IPS-20b (cell line): ENCODE results near the gene IFNAR1.

Source experiments
- H3K27ac ChIP-seq: one replicate; pipeline ENCODE4 v1.5.1; 2013; ENCODE audit warnings: low read length
- H3K27me3 ChIP-seq: 2 replicates; pipeline ENCODE4 v1.6.1; 2013; ENCODE audit warnings: mild to moderate bottlenecking, low read length, inconsistent platforms; ENCODE audit not compliant: insufficient read depth
- H3K36me3 ChIP-seq: 2 replicates; pipeline ENCODE4 v1.6.1; 2013; ENCODE audit warnings: low read depth, mild to moderate bottlenecking, inconsistent platforms, low read length, moderate library complexity; ENCODE audit not compliant: insufficient read depth
- H3K4me1 ChIP-seq: 2 replicates; pipeline ENCODE4 v1.6.1; 2013; ENCODE audit warnings: mild to moderate bottlenecking, control low read depth, inconsistent platforms, low read length, moderate library complexity; ENCODE audit not compliant: insufficient read depth
- H3K4me3 ChIP-seq: 2 replicates; pipeline ENCODE4 v1.5.1; 2013; ENCODE audit warnings: mild to moderate bottlenecking, low read length, inconsistent platforms
- H3K9ac ChIP-seq: 2 replicates; pipeline ENCODE4 v1.6.1; 2013; ENCODE audit warnings: low read depth, mild to moderate bottlenecking, inconsistent platforms, low read length, moderate library complexity
- H3K9me3 ChIP-seq: 2 replicates; pipeline ENCODE4 v1.6.1; 2013; ENCODE audit warnings: mild to moderate bottlenecking, low read depth, low read length, inconsistent platforms; ENCODE audit not compliant: insufficient read depth

IFNAR1 gene

GRCh38 chr21:33396436-33396835, 71.7 kb downstream of the IFNAR1 start:
- no peak overlapping the region for H3K27ac ChIP-seq
- no peaks in the 10 kb centered on the region for H3K9me3 ChIP-seq
- H3K4me1 ChIP-seq: no peaks in the 10 kb centered on the region
- H3K9ac ChIP-seq: no peak overlapping the region
- H3K4me3 ChIP-seq: no peak overlapping the region
- no peaks in the 10 kb centered on the region for H3K27me3 ChIP-seq
- no peaks in the 10 kb centered on the region for H3K36me3 ChIP-seq

- no peaks in the 10 kb centered on the region for H3K4me1 ChIP-seq
- H3K27me3 ChIP-seq: no peaks in the 10 kb centered on the region
- no peaks in the 10 kb centered on the region for H3K36me3 ChIP-seq
- H3K9ac ChIP-seq: no peak overlapping the region
- no peak overlapping the region for H3K4me3 ChIP-seq
- H3K9me3 ChIP-seq: no peaks in the 10 kb centered on the region
- no peak overlapping the region for H3K27ac ChIP-seq
Measured at GRCh38 chr21:33396951-33397350, 72.2 kb downstream of the IFNAR1 start.

- Histone ChIP-seq H3K27ac (no peak overlapping the region), H3K27me3 (no peaks in the 10 kb centered on the region), H3K4me1 (no peaks in the 10 kb centered on the region), H3K4me3 (no peak overlapping the region), H3K36me3 (no peaks in the 10 kb centered on the region), H3K9me3 (no peaks in the 10 kb centered on the region), H3K9ac (no peak overlapping the region)
Measured at GRCh38 chr21:33397717-33398116, 72.9 kb downstream of the IFNAR1 start.

- Histone ChIP-seq H3K4me3 (no peak overlapping the region), H3K27me3 (no peaks in the 10 kb centered on the region), H3K9ac (no peak overlapping the region), H3K4me1 (no peaks in the 10 kb centered on the region), H3K9me3 (no peaks in the 10 kb centered on the region), H3K27ac (no peak overlapping the region), H3K36me3 (no peaks in the 10 kb centered on the region)
Measured at GRCh38 chr21:33398361-33398760, 73.6 kb downstream of the IFNAR1 start.

- Histone ChIP-seq H3K36me3 (no peaks in the 10 kb centered on the region), H3K27ac (no peak overlapping the region), H3K27me3 (no peaks in the 10 kb centered on the region), H3K9ac (no peak overlapping the region), H3K4me1 (no peaks in the 10 kb centered on the region), H3K9me3 (no peaks in the 10 kb centered on the region), H3K4me3 (no peak overlapping the region)
Measured at GRCh38 chr21:33401630-33401992, 76.8 kb downstream of the IFNAR1 start.

GRCh38 chr21:33402001-33402979, 77.5 kb downstream of the IFNAR1 start:
- Histone ChIP-seq H3K9me3 (no peaks in the 10 kb centered on the region), H3K36me3 (no peaks in the 10 kb centered on the region), H3K27ac (no peak overlapping the region), H3K4me3 (peak overlapping the region; percentile 60; the same call in 1 of the 2 replicates), H3K27me3 (no peaks in the 10 kb centered on the region), H3K9ac (0 out of 2 replicates have a peak overlapping the region, but pooled peaks have one; percentile 37), H3K4me1 (no peaks in the 10 kb centered on the region)

GRCh38 chr21:33403128-33403785, 78.5 kb downstream of the IFNAR1 start, which contains the start of gene IFNGR2:
IFNGR2 (plus strand) TSS chr21:33403413; CDS start chr21:33403544, 131 bp downstream.
- Histone ChIP-seq H3K4me1 (no peaks in the 10 kb centered on the region), H3K27ac (no peak within 1 kb of the TSS), H3K9me3 (no peaks in the 10 kb centered on the region), H3K36me3 (no peaks in the 10 kb centered on the region), H3K27me3 (no peaks in the 10 kb centered on the region), H3K9ac (peak within 1 kb of the TSS; percentile 79), H3K4me3 (peak within 1 kb of the TSS; percentile 65)

- H3K27ac ChIP-seq: no peak overlapping the region
Measured at GRCh38 chr21:33403786-33404585, 79.2 kb downstream of the IFNAR1 start.

GRCh38 chr21:33406493-33406892, 81.7 kb downstream of the IFNAR1 start:
- 0 out of 2 replicates have a peak, but pooled peaks cover 4% of the 10 kb centered on the region for H3K36me3 ChIP-seq
- no peak overlapping the region for H3K4me3 ChIP-seq
- H3K9me3 ChIP-seq: no peaks in the 10 kb centered on the region
- no peak overlapping the region for H3K9ac ChIP-seq
- no peaks in the 10 kb centered on the region for H3K27me3 ChIP-seq
- H3K4me1 ChIP-seq: no peaks in the 10 kb centered on the region
- no peak overlapping the region for H3K27ac ChIP-seq

More at GRCh38 chr21:33403786-33404585, 79.2 kb downstream of the IFNAR1 start:
- Histone ChIP-seq H3K4me3 (peak overlapping the region; percentile 65), H3K27me3 (no peaks in the 10 kb centered on the region), H3K9me3 (no peaks in the 10 kb centered on the region), H3K4me1 (no peaks in the 10 kb centered on the region), H3K9ac (peak overlapping the region; percentile 79), H3K36me3 (no peaks in the 10 kb centered on the region)
